Activated T-cell treated with anti-CD3 and anti-CD28 coated beads for 48 hours (primary cell): ENCODE results near the gene PRRT1B.
"Not testable (repeated sequence)": the region's sequence is repeated elsewhere in the genome, so short reads cannot be mapped to it uniquely, and the experiment has no call there.

Experiments used
- DNase-seq: peaks from one replicate; pipeline ENCODE4 v3.0.0-alpha.2; 2020; ENCODE audit warnings: low read depth

PRRT1B gene

DNA sequence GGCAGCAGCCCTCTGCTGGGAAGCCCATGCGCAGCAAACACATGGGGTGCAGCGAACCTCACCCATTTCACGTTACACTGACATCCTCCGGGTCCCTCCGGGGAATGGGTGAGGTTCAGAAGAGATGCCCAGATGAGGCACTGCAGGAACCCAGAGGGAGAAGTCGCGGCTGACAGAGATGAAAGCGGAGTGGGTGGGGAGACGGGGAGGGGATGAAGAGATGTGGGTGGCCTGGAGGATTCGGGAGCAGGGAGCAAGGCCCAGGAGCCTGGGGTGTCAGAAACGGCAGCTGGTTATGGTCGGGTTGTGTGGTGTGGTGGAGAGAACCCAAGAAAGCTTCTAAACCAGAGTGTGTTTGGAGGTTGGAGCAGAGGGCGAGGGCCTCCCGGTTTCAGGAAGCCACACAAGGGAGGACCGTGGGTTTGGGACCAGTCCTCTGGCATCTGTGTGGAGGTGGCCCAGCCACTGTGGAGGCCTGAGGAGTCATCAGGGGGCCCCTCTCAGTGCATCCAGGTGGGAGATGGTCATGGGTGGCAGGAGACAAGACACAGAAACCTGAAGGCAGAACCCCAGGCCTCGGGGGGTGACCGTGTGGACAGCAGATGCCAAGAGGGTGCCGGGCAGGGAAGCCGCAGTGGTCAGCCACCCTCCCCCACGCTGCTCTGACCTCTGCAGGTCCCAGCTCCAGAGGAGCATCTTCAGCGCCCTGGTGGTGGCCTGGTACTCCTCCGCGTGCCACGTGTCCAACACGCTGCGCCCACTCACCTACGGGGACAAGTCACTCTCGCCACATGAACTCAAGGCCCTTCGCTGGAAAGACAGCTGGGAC, 22.9 kb upstream of the PRRT1B start:
- no peak for DNase-seq

GRCh38 chr9:131523086-131523388, 22.3 kb upstream of the PRRT1B start:
- no peak for DNase-seq

DNA sequence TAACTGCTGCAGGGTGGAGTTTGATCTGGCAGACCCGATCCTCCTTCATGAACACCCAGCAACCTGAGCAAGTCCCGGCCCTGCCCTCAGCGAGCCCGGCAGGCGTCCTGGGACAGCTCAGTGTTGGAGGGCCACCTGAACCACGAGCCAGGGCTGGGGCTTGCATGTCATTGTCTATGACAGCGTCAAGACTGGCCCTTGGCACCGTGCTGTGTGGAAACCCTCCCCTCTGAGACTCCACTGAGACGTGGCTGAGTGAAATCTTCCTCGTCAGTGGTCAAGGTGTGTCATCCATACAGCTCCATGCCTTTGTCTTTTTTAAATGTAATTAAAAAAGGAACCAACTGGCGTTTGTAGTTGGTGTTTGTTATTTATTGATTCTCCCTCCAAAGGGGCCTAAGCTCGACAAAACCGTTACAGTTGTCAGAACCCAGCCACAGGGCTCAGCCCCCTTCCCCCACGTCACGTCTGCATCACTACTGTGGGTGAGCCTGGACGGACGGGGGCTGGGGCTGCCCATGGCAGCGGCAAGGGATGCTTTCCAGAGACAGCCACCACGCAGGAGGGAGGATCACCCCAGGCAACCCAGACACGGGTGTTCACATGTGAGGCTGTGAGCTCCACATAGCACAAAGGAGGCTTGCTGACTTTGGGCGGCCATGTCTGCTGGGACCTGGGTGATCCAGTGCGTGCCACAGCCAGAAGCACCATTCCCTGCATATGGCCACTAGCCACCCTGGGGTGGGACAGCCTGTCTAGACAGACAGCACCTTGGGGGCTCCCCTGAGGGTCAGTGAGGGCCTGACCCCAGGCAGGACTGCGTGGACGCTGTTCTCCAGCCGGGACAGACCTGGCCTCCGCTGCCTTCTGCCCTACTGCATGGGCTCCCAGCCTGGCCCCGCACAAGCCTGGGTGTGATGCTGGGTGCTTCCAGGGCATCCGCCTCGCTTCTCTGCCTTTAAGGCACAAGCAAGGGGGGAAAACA, 21.6 kb upstream of the PRRT1B start:
- no peak for DNase-seq

DNA sequence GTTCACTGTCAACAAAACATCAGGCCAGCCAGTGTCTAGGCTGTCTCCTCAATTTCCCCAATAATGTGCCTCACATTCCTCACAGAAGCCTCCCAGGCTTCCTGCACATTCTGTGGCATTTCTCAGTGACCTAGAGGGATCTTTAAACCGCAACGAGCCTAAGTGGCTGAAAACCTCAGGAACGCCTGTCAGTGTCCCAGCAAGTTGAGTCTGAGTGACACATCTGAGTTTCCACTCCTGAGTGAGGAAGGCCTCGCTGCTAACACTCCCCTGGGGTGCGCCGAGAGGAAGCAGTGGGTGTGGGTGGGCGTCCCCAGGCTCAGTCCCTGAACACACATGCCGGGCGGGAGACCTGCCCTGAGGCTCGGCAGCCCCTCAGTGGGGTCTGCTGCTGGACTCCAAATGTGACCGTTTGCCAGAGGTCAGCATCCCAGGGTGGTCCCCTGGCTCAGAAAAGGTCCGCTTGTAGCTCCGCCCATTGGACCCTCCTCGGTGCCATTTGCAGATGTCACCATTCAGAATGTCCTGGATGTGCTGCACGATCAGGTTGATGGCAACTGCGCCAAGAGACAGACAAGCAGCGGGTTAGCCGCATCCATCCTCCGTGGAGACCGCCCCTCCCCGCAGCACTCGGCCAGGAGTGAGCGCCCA, 20.5 kb upstream of the PRRT1B start:
- DNase-seq: no peak

GRCh38 chr9:131525643-131526565, 19.4 kb upstream of the PRRT1B start:
- DNase-seq: no peak

DNA sequence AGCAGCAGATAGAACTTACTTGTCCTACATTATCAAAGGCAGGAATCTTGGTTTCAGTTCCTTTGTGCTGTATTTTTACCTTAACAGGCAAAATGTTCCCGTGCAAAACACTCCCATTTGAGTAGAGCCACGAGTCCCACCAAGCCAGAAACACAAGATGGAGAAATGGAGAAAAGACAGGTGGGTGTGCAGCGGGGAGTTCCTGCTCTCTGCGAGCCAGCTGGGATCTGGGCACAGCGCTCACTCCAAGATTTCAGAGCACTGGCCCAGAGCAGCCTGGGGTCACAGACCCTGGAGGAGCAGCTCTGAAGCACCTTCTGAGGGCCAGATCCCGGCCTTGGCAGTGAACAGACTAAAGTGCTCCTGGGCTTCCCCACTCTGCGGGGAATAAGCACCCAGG, 17.1 kb upstream of the PRRT1B start:
- DNase-seq: no peak

GRCh38 chr9:131528886-131529505, 16.3 kb upstream of the PRRT1B start:
- DNase-seq: no peak

DNA sequence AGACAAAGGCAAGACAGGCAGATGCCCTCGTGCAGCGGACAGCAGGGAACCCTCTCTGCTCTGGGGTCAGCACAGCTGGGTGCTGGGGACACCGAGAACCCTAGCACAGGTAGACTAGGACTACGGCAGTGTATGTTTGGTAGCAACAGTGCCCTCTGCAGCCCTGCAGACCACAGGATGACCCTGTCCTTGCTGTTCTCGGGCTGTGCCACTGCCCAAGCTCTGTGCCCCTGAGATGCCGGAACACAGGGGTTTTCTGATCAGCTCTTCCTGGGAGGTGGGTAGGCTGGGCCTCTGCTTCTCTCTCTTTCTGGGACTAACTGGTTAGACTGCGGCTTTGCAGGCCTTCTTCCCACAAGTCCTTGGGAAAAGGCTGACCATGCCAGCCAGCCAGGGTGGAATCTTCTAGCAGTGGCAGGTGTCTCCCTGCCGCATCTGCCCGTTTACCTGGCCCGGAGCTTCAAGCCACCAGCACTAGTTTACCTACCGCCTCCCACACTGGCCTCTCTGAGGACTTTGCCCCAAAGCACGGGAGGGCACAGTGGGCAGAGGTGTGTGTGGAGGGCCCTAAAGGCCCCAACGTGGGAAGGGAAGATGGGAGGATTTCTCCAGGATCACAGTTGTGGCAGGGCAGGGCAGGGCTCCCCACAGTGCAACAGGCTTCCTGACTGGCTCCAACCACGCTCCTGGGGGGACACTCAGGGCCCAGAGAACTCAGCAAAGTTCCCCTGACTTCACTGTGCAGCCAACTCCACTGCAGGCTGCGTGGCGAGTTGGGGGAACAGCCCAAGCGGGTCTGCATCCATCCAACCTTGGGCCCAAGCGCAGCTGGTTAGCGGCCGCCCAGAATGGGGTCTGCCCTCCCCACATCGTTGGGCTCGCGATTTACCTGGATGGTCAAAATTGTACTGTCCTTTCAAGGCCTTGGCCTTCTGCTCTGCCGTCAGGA, 15.5 kb upstream of the PRRT1B start:
- DNase-seq: no peak

DNA sequence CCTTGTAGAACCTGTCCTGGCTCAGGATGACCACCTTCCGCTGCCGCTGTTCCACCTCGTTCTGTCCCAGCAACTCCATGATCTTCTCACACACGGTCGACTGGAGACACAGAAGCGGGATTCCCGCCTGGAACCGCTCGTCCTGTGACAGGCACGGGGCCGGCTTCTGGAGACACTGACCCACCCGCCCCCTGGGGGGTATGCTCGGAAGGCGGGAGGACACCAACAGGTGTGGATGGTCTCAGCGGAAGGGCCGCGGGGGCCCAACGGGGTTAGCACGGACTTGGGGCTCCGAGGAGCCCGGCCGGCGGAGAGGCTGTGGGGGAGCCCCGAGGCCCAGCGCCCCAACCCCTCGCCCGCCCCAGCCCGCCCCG, 14.8 kb upstream of the PRRT1B start:
- peak; percentile 15 for DNase-seq

- DNase-seq: peak; percentile 70
These were observed 14.1 kb upstream of the PRRT1B start, which contains the start of gene UCK1 for GRCh38 chr9:131530920-131531832. TSS of gene UCK1 (minus strand) at chr9:131531263. CDS start at chr9:131531174, 89 bp downstream.

DNA sequence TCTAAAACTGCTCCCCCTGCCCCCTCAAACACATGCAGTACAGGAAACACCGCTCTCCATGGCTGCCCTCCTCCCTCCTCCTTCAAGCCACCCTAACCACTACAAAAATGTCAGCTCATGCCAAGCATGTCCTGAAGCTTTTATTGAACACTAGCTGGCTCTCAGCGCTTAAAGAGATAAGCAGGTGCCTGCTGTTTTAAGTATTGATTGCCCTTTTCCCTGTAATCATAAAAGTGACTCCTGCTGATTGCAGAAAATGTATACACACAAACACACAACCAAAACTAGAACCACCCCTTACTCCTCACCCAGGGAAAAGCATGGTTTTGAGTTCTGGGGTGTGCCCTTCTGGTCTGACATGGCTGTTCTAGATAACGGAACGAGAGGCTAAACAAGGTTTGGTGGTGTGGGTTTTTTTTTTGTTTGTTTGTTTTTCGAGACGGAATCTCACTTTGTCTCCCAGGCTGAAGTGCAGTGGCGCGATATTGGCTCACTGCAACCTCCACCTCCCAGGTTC, 10.5 kb upstream of the PRRT1B start:
- no peak for DNase-seq

GRCh38 chr9:131537946-131538345, 7.4 kb upstream of the PRRT1B start:
- DNase-seq: no peak

GRCh38 chr9:131539223-131539923, 6.0 kb upstream of the PRRT1B start:
- DNase-seq: no peak

DNA sequence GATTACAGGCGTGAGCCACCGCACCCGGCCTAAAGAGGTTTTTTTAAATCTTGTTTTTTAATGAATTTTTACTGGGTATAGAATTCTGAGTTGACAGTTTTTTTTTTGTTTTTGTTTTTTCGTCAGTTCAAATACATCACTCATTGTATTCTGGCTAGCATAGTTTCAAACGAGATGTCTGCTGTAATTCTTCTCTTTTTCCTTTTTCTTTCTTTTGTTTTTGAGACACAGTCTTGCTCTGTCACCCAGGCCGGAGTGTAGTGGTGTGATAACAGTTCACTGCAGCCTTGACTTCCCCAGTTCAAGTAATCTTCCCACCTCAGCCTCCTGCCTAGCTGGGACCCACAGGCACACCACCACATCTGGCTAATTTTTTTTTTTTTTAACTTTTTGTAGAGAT, 2.2 kb upstream of the PRRT1B start:
- no peak for DNase-seq

DNA sequence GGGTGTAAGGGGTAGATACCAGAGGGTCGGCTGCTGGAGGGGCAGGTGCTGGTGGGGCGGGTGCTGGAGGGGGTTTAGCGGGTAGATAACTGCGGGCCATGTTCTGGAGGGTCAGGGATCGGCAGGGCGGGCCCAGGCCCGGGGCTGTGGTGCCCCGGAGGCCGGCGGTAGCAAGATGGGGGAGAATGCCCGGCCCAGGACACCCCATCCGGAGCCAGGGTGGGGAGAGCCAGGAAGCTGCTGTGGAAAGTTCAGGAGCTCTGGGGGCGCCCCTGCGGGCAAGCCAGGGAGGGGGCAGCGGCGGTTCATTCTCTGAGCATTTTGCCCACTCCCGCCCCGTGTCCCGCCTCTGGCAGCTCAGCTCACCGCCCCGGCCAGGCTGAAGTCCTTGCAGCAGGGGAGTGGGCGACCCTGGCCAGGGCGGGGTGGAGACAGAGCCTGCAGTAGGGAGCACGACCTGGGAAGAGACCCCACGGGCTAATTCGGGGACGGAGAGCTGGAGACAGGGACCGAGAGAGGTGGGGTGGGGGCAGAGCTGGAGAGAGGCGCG, 538 bp downstream of the PRRT1B start:
- DNase-seq: no peak

DNA sequence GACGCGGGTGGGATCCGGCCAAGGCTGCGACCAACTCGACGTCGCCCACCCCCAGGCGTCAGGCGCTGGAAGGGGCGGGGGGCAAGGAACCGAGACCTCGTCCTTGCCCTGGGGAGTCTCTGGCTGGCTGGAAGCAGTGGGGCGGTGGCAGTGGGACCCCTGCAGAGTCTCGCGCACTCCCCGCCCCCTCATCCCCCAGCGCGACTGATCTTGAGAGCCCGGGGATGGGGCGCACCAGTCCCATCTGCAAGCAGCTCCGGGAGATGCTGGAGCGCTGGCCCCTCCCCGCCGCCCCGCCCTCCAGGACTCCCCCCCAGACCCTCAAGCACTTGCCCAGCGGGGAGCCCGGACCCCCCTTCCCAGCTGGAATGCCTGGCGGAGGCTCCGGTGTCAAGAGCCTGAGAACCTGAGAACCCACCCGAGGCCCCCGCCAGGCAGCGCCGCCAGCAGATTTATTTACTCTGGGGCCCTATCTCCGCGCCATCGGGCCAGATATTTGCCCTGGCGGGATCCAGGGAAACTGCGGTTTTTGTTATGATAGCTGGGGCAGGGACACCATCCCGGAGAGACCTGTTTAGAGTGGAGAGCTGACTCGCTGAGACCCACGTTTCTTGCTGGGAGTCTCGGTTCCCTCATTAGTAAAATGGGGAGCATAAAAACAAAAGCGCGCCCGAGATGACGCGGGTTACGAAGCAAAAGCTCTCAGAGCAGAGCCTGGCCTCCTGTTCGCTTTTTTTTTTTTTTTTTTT, 1.2 kb downstream of the PRRT1B start:
- no peak for DNase-seq

- not testable (repeated sequence) for DNase-seq
These were observed 3.9 kb downstream of the PRRT1B start for GRCh38 chr9:131549186-131549585.
